GM12892 (cell line): ENCODE data around the gene BRINP1.

Experiments used
- POLR2A ChIP-seq: IDR thresholded peaks from 2 replicates; pipeline ENCODE4 v1.6.1; 2011; ENCODE audit warnings: low read depth, low read length, control low read depth
- POLR2AphosphoS5 ChIP-seq: IDR thresholded peaks from 2 replicates; pipeline ENCODE4 v1.6.1; 2011; ENCODE audit warnings: low read depth, low read length, control low read depth
- TAF1 ChIP-seq: IDR thresholded peaks from 2 replicates; pipeline ENCODE4 v1.6.1; 2011; ENCODE audit warnings: low read depth, mild to moderate bottlenecking, control low read depth, low read length, borderline replicate concordance

GRCh38 chr9:119157196-119157595 is 212.0 kb downstream of the BRINP1 start:
- TF ChIP-seq POLR2A: no peak
- TF ChIP-seq TAF1: no peak
- TF ChIP-seq POLR2AphosphoS5: no peak
